GM12878 (cell line): ENCODE measurements around the gene ADPRHL1.

ENCODE experiments used
- EGR1 ChIP-seq, 2 experiments: IDR thresholded peaks; 1 replicate in 1 of 2; 2 replicates in 1 of 2; pipeline ENCODE4 v1.6.1; 2011 to 2012; ENCODE audit warnings: low read depth in 2 of 2, low read length in 2 of 2, borderline replicate concordance in 1 of 2, mild to moderate bottlenecking in 1 of 2, moderate library complexity in 1 of 2
- EP300 ChIP-seq, 2 experiments: fragments of 150-350 bp in 1 of 2; IDR thresholded peaks; 2 replicates each; pipeline ENCODE4 v1.6.1; 2011 to 2012; ENCODE audit warnings: low read depth in 2 of 2, low read length in 2 of 2, borderline replicate concordance in 1 of 2, improper control_type of control experiment in 1 of 2, inconsistent platforms in 1 of 2; ENCODE audit not compliant: control insufficient read depth in 1 of 2
- ETV6 ChIP-seq, 2 experiments: fragments of 450-650 bp in 1 of 2; IDR thresholded peaks in 1 of 2; conservative IDR thresholded peaks in 1 of 2; 2 replicates each; pipeline ENCODE4 v1.6.1; 2014; ENCODE audit warnings: antibody characterized with exemption in 1 of 2, borderline replicate concordance in 1 of 2, low read depth in 1 of 2, mild to moderate bottlenecking in 1 of 2, moderate library complexity in 1 of 2
- POLR2AphosphoS2 ChIP-seq: IDR thresholded peaks from 2 replicates; pipeline ENCODE4 v1.6.1; 2011; ENCODE audit warnings: low read depth, mild to moderate bottlenecking, low read length, improper control_type of control experiment, moderate library complexity
- RAD51 ChIP-seq: fragments of 450-650 bp; IDR thresholded peaks from 2 replicates; pipeline ENCODE4 v1.6.1; 2016; ENCODE audit warnings: moderate library complexity, mild to moderate bottlenecking, inconsistent platforms
- TF ChIP-seq, protein P1 (sequence below), 3 experiments: IDR thresholded peaks in 2 of 3; conservative IDR thresholded peaks in 1 of 3; 2 replicates each; pipeline ENCODE4 v1.5.1; 2011; ENCODE audit warnings: low read depth in 3 of 3, low read length in 3 of 3, mild to moderate bottlenecking in 3 of 3, control low read depth in 2 of 3, moderate library complexity in 2 of 3, inconsistent platforms in 1 of 3, mixed read lengths in 1 of 3; ENCODE audit not compliant: control insufficient read depth in 2 of 3, insufficient read depth in 1 of 3; ENCODE audit errors: extremely low read depth in 1 of 3
- TF ChIP-seq, protein P2 (sequence below): IDR thresholded peaks from 2 replicates; pipeline ENCODE4 v1.6.1; 2011; ENCODE audit warnings: borderline replicate concordance, low read depth, mild to moderate bottlenecking, moderate library complexity, low read length; ENCODE audit not compliant: insufficient read depth, poor library complexity, severe bottlenecking
- TF ChIP-seq, protein P3 (sequence below): fragments of 450-650 bp; IDR thresholded peaks from 2 replicates; pipeline ENCODE4 v1.6.1; 2016; ENCODE audit warnings: mild to moderate bottlenecking
- TF ChIP-seq, protein P4 (sequence below): fragments of 450-650 bp; formaldehyde crosslinking; IDR thresholded peaks from 2 replicates; pipeline ENCODE4 v1.5.0; 2022; ENCODE audit warnings: mild to moderate bottlenecking, missing genetic modification characterization

DNA sequence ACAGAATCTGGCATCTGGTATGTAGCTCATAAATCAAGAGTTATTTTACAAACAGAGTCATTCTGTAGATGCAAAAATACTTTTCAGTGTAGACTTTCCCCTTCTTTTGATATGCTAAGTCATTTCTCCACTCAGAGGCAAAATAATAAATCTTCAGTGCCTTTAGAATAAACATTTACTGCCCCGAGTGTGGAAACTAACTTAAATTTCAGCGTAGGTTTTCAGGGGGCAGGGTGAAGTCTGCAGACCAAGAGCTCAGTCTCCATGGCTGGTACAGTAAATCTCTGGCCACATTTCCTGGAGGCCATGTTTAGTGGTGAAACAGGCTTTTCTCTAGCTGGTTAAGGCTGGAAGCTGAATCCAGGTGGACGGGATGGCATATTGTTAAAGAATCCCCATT lies 13.1 kb upstream of the ADPRHL1 start:
- no peak for TF ChIP-seq RAD51
- TF ChIP-seq, protein P1, sequence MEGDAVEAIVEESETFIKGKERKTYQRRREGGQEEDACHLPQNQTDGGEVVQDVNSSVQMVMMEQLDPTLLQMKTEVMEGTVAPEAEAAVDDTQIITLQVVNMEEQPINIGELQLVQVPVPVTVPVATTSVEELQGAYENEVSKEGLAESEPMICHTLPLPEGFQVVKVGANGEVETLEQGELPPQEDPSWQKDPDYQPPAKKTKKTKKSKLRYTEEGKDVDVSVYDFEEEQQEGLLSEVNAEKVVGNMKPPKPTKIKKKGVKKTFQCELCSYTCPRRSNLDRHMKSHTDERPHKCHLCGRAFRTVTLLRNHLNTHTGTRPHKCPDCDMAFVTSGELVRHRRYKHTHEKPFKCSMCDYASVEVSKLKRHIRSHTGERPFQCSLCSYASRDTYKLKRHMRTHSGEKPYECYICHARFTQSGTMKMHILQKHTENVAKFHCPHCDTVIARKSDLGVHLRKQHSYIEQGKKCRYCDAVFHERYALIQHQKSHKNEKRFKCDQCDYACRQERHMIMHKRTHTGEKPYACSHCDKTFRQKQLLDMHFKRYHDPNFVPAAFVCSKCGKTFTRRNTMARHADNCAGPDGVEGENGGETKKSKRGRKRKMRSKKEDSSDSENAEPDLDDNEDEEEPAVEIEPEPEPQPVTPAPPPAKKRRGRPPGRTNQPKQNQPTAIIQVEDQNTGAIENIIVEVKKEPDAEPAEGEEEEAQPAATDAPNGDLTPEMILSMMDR (IDR thresholded peaks at IDR 0.05 in 2 of 3, conservative IDR thresholded peaks at IDR 0.05 in 1 of 3; ENCODE audit: control insufficient read depth in 2 of 3, extremely low read depth in 1 of 3, insufficient read depth in 1 of 3, low read depth in 3 of 3, low read length in 3 of 3), result no peak
- TF ChIP-seq, protein P2, sequence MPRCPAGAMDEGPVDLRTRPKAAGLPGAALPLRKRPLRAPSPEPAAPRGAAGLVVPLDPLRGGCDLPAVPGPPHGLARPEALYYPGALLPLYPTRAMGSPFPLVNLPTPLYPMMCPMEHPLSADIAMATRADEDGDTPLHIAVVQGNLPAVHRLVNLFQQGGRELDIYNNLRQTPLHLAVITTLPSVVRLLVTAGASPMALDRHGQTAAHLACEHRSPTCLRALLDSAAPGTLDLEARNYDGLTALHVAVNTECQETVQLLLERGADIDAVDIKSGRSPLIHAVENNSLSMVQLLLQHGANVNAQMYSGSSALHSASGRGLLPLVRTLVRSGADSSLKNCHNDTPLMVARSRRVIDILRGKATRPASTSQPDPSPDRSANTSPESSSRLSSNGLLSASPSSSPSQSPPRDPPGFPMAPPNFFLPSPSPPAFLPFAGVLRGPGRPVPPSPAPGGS, result no peak
- TF ChIP-seq EGR1 (IDR thresholded peaks at IDR 0.05; ENCODE audit: borderline replicate concordance in 1 of 2, low read depth in 2 of 2, low read length in 2 of 2), result no peak
- TF ChIP-seq EP300 (IDR thresholded peaks at IDR 0.05; ENCODE audit: borderline replicate concordance in 1 of 2, control insufficient read depth in 1 of 2, low read depth in 2 of 2, low read length in 2 of 2), result no peak
- TF ChIP-seq, protein P3, sequence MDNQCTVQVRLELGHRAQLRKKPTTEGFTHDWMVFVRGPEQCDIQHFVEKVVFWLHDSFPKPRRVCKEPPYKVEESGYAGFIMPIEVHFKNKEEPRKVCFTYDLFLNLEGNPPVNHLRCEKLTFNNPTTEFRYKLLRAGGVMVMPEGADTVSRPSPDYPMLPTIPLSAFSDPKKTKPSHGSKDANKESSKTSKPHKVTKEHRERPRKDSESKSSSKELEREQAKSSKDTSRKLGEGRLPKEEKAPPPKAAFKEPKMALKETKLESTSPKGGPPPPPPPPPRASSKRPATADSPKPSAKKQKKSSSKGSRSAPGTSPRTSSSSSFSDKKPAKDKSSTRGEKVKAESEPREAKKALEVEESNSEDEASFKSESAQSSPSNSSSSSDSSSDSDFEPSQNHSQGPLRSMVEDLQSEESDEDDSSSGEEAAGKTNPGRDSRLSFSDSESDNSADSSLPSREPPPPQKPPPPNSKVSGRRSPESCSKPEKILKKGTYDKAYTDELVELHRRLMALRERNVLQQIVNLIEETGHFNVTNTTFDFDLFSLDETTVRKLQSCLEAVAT, result no peak
- TF ChIP-seq ETV6 (conservative IDR thresholded peaks at IDR 0.05 in 1 of 2, IDR thresholded peaks at IDR 0.05 in 1 of 2; ENCODE audit: borderline replicate concordance in 1 of 2, low read depth in 1 of 2), result no peak
- TF ChIP-seq, protein P4, sequence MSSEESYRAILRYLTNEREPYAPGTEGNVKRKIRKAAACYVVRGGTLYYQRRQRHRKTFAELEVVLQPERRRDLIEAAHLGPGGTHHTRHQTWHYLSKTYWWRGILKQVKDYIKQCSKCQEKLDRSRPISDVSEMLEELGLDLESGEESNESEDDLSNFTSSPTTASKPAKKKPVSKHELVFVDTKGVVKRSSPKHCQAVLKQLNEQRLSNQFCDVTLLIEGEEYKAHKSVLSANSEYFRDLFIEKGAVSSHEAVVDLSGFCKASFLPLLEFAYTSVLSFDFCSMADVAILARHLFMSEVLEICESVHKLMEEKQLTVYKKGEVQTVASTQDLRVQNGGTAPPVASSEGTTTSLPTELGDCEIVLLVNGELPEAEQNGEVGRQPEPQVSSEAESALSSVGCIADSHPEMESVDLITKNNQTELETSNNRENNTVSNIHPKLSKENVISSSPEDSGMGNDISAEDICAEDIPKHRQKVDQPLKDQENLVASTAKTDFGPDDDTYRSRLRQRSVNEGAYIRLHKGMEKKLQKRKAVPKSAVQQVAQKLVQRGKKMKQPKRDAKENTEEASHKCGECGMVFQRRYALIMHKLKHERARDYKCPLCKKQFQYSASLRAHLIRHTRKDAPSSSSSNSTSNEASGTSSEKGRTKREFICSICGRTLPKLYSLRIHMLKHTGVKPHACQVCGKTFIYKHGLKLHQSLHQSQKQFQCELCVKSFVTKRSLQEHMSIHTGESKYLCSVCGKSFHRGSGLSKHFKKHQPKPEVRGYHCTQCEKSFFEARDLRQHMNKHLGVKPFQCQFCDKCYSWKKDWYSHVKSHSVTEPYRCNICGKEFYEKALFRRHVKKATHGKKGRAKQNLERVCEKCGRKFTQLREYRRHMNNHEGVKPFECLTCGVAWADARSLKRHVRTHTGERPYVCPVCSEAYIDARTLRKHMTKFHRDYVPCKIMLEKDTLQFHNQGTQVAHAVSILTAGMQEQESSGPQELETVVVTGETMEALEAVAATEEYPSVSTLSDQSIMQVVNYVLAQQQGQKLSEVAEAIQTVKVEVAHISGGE (CRISPR knock-in tag), result no peak
- no peak for TF ChIP-seq POLR2AphosphoS2
